Mesothelial cell of epicardium (in vitro differentiated cells): ENCODE measurements around the gene CUL1. TPM values are rescaled to one million over a fixed set of nuclear protein-coding genes. Genes with fewer than 3 reads are reported as not detected.

Source experiments
- DNase-seq, 2 experiments: peaks; one replicate each; pipeline ENCODE4 v3.0.0; 2021; ENCODE audit warnings: low spot score in 2 of 2; ENCODE audit not compliant: unreplicated experiment in 2 of 2
- H3K27ac Mint-ChIP-seq: 2 replicates; pipeline ENCODE4 v1.8.0; 2021; ENCODE audit warnings: mixed read lengths
- H3K27me3 Mint-ChIP-seq: 2 replicates; pipeline ENCODE4 v1.8.0; 2021; ENCODE audit warnings: low read depth, mixed read lengths
- H3K36me3 Mint-ChIP-seq: 2 replicates; pipeline ENCODE4 v1.8.0; 2021; ENCODE audit warnings: mixed read lengths
- H3K4me1 Mint-ChIP-seq: 2 replicates; pipeline ENCODE4 v1.8.0; 2021; ENCODE audit warnings: mixed read lengths
- H3K4me3 Mint-ChIP-seq: 2 replicates; pipeline ENCODE4 v1.8.0; 2021; ENCODE audit warnings: mild to moderate bottlenecking, moderate library complexity, mixed read lengths
- H3K9me3 Mint-ChIP-seq: 2 replicates; pipeline ENCODE4 v1.8.0; 2021; ENCODE audit warnings: mixed read lengths
- total RNA-seq: library from RNA; stranded (reverse); gene quantifications from 3 replicates; pipeline ENCODE4 v1.2.1, GENCODE V29; 2021
- TF ChIP-seq, protein P1 (sequence below): fragments of 200-600 bp; sonication (generic); IDR thresholded peaks from one replicate; pipeline ENCODE4 v1.5.0; 2021; ENCODE audit warnings: antibody characterized with exemption; ENCODE audit not compliant: unreplicated experiment

Gene CUL1
- total RNA-seq, 1 donor from 2014 or later = 60.9 TPM

DNA sequence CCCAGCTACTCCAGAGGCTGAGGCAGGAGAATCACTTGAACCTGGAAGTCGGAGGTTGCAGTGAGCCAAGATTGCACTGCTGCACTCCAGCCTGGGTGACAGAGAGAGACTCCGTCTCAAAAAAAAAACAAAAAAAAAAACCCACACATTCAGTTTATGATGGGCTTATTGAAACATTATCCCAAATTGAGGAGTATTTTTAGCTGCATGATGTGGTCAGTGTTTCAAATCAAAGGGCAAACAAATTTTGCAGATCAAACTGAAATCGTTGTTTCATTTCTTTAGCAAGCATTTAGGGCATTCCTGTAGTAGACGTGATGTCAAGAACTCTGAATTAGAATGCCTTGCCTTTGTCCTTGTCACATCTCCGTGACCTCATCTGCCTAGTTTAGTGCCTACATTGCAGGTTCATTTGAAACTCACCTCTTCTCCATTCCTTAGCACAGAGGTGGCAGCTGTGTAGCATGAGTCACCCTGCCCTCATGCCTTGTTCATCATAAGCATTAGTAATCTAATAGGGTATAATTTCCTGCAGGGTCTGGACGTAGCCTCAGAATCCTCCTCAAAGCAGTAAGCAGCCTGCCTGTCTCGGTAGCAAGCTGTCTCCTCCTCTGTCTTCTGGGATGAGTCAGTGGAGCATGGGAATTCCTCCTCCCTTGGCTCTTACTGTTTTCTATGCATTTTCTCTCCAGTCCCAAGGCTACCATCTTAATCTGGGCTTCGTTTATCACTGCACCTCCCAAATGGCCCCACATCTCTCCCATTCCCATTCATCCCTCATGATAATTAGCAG, 73.8 kb downstream of the CUL1 start:
- no peak for DNase-seq
- peaks cover 2% of the 10 kb centered on the region for H3K4me1 Mint-ChIP-seq
- no peaks in the 10 kb centered on the region for H3K9me3 Mint-ChIP-seq
- no peak overlapping the region for H3K27ac Mint-ChIP-seq
- no peak overlapping the region for H3K4me3 Mint-ChIP-seq
- TF ChIP-seq, protein P1, sequence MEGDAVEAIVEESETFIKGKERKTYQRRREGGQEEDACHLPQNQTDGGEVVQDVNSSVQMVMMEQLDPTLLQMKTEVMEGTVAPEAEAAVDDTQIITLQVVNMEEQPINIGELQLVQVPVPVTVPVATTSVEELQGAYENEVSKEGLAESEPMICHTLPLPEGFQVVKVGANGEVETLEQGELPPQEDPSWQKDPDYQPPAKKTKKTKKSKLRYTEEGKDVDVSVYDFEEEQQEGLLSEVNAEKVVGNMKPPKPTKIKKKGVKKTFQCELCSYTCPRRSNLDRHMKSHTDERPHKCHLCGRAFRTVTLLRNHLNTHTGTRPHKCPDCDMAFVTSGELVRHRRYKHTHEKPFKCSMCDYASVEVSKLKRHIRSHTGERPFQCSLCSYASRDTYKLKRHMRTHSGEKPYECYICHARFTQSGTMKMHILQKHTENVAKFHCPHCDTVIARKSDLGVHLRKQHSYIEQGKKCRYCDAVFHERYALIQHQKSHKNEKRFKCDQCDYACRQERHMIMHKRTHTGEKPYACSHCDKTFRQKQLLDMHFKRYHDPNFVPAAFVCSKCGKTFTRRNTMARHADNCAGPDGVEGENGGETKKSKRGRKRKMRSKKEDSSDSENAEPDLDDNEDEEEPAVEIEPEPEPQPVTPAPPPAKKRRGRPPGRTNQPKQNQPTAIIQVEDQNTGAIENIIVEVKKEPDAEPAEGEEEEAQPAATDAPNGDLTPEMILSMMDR = no peak
- no peaks in the 10 kb centered on the region for H3K27me3 Mint-ChIP-seq
- H3K36me3 Mint-ChIP-seq = peaks cover 15% of the 10 kb centered on the region

DNA sequence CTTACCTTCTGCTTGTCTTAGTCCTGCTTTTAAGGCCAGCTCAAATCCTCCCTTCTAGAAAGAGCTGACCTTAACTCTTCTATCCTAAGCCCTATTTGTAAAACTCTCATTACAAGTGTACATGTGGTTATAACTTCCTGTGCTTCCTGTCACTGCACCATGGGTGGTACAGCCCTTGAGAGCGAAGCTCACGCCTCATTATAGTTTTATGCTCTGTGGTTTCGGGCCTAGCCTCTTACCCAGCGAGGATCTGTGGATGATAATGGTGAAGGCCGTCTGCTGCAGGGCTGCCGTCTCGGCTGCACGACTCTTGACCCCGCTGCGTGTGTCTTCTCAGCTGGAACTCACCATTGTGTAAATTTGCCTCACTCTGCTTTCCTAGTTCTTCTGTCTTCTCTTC, 74.6 kb downstream of the CUL1 start:
- peaks cover 17% of the 10 kb centered on the region for H3K36me3 Mint-ChIP-seq
- no peak overlapping the region for H3K4me3 Mint-ChIP-seq
- H3K9me3 Mint-ChIP-seq = no peaks in the 10 kb centered on the region
- peaks cover 2% of the 10 kb centered on the region for H3K4me1 Mint-ChIP-seq
- no peaks in the 10 kb centered on the region for H3K27me3 Mint-ChIP-seq
- no peak for DNase-seq
- no peak overlapping the region for H3K27ac Mint-ChIP-seq
- TF ChIP-seq, protein P1 = no peak

DNA sequence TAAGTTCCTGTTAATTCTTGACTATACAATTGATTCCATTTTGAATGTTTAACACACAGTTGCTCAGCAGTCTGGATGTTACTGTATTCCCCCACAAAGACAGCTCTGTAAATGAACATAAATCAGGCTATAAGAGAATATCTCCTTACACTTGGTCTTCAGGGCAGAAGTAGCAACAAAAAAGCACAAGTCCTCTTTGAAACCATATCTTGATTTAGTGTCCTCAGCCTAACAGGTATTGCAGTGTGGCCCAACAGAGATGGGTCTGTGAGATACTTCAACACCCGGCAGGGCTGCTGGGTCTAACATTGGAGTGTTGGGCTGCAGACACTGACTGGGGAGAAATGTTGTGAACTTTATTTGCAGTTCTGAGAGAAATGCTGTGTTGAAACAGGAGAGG, 75.8 kb downstream of the CUL1 start:
- H3K9me3 Mint-ChIP-seq = no peaks in the 10 kb centered on the region
- DNase-seq = no peak
- H3K4me3 Mint-ChIP-seq = no peak overlapping the region
- peaks cover 2% of the 10 kb centered on the region for H3K4me1 Mint-ChIP-seq
- TF ChIP-seq, protein P1 = no peak
- no peaks in the 10 kb centered on the region for H3K27me3 Mint-ChIP-seq
- peak overlapping the region; percentile 4 for H3K27ac Mint-ChIP-seq
- H3K36me3 Mint-ChIP-seq = peaks cover 22% of the 10 kb centered on the region

DNA sequence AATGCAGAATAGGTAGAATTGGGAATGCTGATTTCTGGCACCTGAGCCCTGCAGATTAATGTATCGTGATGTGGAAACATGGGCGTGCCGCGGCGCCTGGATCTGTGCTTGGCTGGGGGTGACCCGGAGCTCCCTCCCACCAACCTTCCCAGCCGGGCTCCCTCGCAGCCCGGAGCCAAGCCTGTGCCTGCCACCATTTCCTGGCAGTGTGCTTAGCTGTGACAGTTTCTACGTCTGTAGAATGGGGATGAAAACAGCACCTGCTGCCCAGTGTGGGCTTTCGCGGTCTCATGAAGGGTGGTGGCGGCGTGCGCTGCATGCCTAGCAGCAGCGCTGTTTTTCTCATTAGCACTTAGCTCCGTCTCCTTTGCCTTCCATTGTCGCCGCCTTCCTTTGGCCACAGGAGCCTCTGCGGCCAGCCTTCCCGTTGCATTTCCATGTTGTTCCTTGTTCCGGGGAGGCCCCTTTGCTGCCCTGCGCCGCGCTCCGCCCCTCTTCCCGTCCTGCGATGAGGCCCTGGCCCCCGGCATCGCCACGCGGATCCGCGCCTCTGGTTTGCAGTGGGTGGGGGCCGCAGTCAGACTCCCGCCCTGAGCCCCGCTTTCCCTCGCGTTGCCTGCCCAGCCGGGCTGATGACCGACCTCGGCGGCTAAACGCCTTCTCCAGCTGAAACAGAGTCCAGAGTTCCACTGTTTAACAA, 84.2 kb downstream of the CUL1 start:
- Mint-ChIP-seq H3K4me1 (peaks cover 13% of the 10 kb centered on the region), H3K9me3 (no peaks in the 10 kb centered on the region), H3K4me3 (no peak overlapping the region), H3K27ac (no peak overlapping the region), H3K36me3 (peaks cover 39% of the 10 kb centered on the region), H3K27me3 (no peaks in the 10 kb centered on the region)
- TF ChIP-seq, protein P1 = no peak
- DNase-seq = no peak

DNA sequence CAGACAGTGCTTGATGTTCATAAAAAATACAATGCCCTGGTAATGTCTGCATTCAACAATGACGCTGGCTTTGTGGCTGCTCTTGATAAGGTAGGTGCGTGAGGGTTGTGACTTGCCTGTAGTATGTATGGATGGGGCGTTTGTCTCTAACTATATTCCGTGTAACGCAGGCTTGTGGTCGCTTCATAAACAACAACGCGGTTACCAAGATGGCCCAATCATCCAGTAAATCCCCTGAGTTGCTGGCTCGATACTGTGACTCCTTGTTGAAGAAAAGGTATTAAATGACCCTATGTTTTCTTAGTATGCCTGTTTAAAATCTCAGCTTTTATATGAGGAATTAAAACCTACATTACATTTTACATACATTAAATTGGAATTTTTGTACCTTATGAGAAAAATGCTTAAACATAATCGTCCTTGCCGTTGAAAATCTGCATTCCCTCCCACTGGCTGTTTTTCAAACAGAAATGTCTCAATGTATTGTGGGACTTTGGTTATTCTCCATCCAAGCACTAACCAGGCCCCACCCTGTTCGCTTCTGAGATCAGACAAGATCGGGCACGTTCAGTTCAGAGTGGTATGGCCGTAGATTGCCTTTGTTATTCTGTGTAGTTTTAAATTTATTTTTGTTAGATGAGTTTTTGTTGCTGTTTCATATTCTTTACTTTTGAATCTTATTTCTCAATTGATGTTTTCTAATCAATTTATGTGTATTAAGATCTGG, 85.3 kb downstream of the CUL1 start:
- TF ChIP-seq, protein P1 = no peak
- Mint-ChIP-seq H3K4me1 (peaks cover 13% of the 10 kb centered on the region), H3K27me3 (no peaks in the 10 kb centered on the region), H3K9me3 (no peaks in the 10 kb centered on the region), H3K27ac (peak overlapping the region; percentile 87), H3K36me3 (peaks cover 41% of the 10 kb centered on the region), H3K4me3 (no peak overlapping the region)
- no peak for DNase-seq
